SH-SY5Y (cell line): ENCODE measurements around the gene TRIM59.

ENCODE experiments used
- GATA2 ChIP-seq: IDR thresholded peaks from 2 replicates; pipeline ENCODE4 v1.6.1; 2011; ENCODE audit warnings: mild to moderate bottlenecking, low read depth, low read length
- GATA3 ChIP-seq: IDR thresholded peaks from 2 replicates; pipeline ENCODE4 v1.6.1; 2011; ENCODE audit warnings: low read depth, mild to moderate bottlenecking, low read length, moderate library complexity

Gene TRIM59

DNA sequence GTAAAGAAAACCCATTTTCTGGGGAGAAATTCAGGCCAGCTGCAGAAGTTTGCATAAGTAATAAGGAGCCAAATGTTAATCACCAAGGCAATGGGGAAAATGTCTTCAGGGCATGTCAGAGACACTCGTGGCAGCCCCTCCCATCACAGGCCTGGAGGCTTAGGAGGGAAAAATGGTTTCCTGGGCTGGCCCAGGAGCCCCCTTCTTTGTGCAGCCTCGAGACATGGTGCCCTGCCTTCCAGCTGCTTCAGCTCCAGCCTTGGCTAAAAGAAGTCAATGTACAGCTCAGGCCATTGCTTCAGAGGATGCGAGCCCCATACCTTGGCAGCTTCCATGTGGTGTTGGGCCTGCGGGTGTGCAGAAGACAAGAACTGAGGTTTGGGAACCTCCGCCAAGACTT, 20.6 kb upstream of the TRIM59 start:
- no peak for TF ChIP-seq GATA3
- TF ChIP-seq GATA2: no peak

DNA sequence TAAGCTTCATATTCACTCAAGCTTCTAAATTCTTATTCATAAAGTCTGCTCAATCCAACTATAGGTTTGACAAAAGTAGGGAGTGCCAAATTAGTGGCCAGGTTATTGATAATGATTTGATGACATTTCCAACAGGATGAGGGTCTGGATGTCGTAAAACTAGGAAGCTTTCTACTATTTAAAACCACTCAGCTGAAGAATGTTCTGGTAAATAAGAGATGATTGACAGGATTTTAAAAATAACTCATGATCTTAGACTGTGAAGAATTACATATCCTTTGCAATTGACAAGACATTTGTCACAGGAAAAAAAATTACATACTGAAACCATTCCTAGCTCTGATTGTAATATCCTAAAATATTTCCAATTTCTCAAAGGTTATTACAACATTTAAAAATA, 15.4 kb upstream of the TRIM59 start:
- TF ChIP-seq GATA3 (no peak), GATA2 (no peak)

DNA sequence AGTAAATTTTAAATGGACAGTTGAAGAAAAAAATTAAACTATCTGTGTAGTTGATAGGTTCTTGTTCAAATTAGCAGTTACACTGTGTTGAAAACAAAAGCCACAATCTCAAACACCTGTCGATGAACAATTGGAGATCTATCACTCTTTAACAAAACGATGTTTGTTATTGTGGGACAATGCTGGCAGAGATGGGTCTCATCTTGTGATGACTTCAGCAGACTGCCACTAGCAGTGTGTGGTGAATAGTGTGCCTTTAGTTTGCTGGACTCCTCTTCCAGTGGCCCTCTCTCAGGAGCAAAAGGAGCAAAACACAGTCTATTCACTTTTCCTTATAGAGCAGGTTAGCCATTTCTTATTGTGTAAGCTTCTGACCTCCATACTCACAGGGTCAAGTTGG, 14.7 kb upstream of the TRIM59 start:
- TF ChIP-seq GATA2 (no peak), GATA3 (no peak)

DNA sequence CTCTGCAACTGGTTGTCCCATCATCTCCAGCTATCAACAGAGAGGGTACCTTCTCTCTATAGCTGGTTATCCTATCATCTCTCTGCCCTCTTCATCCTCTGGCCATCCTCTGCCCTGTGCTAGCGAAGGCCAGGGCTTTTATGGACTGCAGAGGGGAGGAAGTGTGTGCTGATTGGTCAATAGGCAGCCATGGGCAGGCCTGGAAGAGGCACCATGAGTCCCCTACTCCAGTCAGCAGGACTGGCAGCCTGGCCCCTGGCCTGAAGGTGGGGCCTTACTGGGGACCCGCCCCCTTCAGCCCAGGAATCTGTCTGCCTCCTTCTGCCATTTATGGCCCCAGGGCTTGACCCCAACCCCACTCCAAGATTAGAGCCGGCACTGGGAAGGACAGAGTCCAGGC, 10.4 kb upstream of the TRIM59 start:
- TF ChIP-seq GATA2 (no peak), GATA3 (no peak)

DNA sequence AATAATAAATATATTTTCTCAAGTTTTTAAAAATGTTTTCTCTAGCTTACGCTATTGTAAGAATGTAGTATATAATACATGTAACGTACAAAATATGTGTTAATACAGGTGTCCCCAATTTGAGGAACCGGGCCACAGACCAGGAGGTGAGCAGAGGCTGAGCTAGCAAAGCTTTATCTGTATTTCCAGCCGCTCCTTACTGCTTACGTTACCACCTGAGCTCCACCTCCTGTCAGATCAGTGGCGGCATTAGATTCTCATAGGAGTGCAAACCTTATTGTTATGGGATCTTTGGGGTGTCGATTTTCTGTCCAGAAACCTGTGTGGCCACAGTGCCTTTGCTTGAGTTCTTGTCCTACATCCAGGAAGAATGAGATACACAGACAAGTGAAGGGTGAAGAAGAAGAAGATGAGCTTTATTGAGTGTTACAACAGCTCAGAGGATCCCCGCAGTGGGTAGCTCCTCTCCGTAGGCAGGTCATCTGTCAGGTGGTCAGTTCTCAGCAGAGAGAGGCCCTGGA, 9.9 kb upstream of the TRIM59 start:
- TF ChIP-seq GATA3: no peak
- TF ChIP-seq GATA2: no peak

DNA sequence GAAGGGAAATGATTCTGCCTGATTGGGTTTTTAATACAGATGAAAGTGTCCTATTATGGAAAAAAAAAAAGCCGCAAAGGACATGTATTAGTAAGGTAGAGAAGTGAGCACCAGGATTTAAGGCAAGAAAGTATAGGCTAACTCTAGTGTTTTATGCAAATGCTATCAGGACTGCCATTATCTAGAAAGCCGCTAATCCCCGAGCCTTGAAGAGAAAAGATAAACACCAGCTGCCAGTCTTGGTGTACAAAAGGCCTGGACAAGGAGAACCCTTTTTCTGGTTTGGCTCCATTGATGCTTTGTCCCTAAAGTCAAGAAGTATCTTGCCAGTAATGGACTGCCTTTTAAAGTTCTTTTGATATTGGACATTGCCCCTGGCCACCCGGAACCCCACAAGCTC, 8.6 kb upstream of the TRIM59 start:
- no peak for TF ChIP-seq GATA2
- TF ChIP-seq GATA3: no peak

DNA sequence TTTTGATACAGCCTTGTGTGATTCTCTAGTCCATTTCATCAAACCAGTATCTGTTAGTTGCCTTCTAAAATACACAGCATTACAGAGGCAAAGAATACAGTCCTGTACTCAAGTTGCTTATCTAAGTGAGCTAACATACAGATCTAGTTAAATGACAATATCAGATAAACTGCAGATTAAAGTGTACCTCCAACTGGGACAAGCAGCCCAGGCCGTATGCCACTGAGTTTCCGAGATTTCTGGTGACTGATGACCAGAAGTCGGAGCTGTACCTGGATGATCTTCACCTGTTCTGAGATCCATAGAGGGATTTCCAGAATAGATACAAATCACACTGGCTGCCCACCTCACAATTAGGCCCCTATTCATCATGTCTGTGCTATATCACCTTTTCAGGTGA, 6.3 kb upstream of the TRIM59 start:
- no peak for TF ChIP-seq GATA2
- TF ChIP-seq GATA3: no peak

DNA sequence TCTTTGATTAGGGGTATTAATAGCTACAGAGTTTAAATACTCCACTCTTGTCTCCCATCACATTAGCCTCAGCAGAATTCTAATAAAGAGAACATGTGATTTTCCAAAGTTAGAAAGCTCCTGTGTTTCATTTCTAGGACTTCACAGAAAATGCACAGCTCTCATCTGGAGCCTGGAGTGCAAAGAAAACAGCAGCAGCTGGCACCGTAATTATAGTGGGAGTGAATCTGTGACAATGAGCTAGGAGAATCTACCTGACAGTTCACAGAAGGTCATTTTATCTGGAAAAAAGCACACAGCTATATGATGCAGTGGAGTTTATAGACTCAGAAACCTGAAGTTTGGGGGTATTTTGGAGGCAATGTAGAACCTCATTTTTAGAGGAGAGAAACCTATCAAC, 5.4 kb upstream of the TRIM59 start:
- no peak for TF ChIP-seq GATA3
- TF ChIP-seq GATA2: no peak

DNA sequence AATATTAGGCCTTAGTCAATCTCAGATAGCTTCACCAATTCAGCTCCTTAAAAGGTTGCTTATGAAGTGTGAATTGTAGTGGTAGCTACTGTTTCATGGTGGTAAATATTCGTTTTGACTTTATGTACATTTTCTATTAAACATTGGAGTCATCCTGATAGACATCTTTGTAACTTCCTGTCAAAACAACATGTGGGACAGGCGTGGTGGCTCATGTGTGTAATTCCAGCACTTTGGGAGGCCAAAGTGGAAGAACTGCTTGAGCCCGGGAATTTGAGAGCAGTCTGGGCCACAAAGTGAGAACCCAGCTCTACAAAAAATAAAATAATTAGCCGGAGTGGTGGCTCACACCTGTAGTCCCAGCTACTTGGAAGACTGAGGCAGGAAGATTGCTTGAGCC, 2.0 kb upstream of the TRIM59 start:
- no peak for TF ChIP-seq GATA2
- no peak for TF ChIP-seq GATA3

DNA sequence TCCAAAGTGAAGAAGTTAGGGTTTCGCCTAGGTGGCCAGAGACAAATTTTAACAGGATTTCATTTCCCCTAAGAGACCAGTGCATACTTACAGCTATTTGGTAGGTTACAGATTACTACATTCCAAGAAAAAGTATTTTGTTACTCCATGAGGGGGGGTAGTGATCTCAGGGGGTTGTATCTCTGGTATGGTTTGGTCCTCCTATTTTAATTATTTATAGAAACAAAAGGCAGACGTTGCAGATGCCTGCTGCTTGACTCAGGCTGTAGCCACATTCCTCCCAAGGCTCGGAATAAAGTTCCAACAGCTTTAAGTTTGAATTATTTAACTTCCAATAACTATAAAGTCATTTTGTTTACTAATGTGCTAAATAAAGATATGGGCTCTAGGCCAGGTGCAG, 1.3 kb upstream of the TRIM59 start:
- no peak for TF ChIP-seq GATA2
- TF ChIP-seq GATA3: no peak

DNA sequence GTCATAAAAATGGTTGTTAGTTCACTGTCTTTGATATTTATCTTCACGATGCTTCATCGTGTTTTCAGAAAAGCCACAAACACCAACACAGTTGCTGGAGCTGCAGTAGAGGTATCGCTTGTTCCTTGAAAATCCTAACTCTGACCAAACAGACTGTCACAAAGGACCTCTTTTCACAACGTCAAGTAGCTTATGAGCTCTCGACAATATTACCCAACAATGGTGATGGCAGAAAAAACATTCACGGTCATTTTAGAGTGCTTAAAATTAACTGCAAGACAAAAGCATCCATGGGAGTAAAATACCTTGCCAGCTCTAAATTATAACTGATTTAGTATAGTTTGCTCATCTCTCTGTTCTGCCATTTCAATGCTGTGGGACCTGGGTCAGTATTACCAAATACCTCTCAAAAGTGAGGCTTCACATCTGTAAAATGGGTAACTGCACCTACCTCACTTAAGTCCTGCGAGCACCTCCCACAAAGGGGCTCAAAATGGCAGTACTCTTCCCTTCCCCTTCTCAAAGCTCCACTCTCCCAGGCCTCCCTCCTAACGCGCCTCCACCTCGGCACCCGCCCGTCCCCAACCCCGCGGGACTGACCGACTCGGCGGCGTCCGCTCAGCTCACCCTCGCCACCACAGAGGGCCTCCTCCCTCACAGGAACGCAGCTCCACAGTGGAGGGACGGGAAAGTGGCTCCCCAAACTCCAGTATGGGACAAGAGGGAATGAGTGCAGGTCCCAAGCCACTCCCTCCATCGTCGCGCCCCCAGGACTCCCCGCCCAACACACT, 546 bp downstream of the TRIM59 start:
- TF ChIP-seq GATA3: no peak
- TF ChIP-seq GATA2: no peak

DNA sequence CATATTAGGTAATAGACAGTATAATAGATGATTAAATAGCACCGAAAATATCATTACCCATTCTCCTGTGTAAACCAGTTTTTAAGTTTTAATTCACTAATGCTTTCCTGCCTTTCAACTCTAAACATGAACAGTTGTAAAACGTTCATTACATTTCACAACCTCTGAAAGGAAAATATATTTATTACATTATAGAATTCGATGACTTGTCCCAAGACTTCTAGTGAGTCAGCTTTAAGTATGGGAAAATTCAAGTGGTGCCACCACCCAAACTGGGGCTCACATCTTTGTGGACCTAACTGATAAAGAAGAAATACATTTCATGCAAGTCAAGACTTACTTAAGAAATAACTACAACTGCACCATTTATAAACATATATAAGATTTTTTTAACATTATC, 2.0 kb downstream of the TRIM59 start:
- TF ChIP-seq GATA2 (no peak), GATA3 (no peak)

DNA sequence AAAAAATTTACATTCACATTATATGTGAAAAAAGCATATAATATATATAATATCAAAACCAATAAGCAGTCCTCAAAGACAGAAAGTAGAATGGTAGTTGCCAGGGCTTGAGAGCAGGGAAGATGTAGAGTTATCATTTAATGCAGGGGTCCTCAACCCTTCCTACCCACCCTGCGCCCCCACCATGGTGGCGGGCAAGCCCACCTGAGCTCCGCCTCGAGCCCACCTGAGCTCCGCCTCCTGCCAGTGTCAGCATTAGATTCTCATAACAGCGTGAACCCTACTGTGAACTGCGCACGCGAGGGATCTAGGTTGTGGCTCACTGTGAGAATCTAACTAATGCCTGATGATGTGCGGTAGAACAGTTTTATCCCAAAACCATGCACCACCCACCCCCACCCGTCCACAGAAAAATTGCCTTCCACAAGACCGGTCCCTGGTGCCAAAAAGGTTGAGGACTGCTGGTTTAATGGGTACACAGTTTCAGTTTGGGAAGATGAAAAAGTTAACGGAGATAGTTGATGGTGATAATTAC, 3.0 kb downstream of the TRIM59 start:
- TF ChIP-seq GATA3: no peak
- TF ChIP-seq GATA2: no peak

DNA sequence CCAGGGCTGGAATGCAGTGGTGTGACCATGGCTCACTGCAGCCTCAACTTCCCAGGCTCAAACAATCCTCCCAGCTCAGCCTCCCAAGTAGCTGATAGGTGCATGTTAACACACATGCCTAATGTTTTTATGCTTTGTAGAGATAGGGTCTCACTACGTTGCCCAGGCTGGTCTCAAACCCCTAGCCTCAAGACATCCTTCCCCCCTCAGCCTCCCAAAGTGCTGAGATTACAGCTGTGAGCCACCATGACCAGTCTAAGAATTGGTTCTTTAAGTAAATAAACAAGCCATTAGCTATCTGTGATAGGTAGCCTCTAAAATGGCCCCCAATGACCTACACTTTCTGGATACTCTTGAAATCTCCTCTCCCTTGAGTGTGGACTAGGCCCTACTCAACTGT, 3.7 kb downstream of the TRIM59 start:
- no peak for TF ChIP-seq GATA3
- no peak for TF ChIP-seq GATA2

DNA sequence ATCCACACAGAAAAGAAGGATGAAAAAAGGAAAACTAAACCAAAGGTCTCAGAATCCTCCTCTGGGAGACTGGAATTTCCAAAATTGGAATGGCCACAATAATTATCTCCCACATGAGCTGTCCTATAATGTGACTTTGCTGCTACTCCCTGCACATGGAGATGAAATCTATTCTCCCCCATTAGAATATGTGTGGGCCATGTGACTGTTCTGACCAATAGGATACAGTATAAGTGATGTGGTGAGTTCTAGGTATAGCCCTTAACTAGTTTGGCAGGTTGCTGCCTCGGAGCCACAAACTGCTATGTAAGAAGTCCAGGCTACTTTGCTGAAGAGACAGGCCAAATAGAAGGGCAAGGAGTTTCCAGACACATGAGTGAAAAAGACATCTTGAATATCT, 5.2 kb downstream of the TRIM59 start:
- TF ChIP-seq GATA3: no peak

DNA sequence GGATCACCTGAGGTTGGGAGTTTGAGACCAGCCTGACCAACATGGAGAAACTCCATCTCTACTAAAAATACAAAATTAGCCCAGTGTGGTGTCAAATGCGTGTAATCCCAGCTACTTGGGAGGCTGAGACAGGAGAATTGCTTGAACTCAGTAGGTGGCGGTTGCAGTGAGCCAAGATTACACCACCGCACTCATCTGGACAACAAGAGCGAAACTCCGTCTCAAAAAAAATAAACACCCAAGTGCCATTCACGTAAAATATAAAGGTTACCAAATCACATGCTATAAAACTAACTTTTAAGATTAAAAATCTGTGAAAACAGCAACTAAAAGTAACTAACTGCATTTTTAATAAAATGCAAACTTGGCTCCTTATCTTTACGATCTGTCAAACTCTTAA, 8.9 kb downstream of the TRIM59 start:
- no peak for TF ChIP-seq GATA3
- TF ChIP-seq GATA2: no peak

DNA sequence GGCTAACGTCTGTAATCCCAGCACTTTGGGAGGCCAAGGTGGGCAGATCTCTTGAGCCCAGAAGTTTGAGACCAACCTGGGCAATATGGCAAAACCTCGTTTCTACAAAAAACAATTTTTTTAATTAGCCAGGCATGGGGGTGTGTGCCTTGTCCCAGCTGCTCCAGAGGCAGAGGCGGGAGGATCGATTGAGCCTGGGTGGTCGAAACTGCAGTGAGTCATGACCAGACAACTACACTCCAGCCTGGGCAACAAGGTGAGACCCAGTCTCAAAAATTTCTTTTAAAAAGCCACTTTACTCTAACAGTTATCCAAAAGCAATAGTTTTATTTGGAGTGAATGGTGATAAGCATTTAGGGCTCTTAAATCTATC, 12.5 kb downstream of the TRIM59 start:
- TF ChIP-seq GATA2: no peak
- no peak for TF ChIP-seq GATA3
